Measurements from ENCODE around the gene ARHGAP29.

GRCh38 chr1:94143809-94144176 lies 93.6 kb downstream of the ARHGAP29 start:
- TF ChIP-seq CTCF (IDR thresholded peaks at IDR 0.05) (no peak), PHF8 (IDR thresholded peaks at IDR 0.05; ENCODE audit: borderline replicate concordance, low read depth) (no peak), HDAC2 (IDR thresholded peaks at IDR 0.05) (no peak), PBX3 (IDR thresholded peaks at IDR 0.05) (no peak)
